Stimulated activated naive CD4-positive, alpha-beta T cell treated with Interleukin-2 at 50 U/mL for 16 hours (primary cell): ENCODE results near the gene PNPLA7.
"Not testable (repeated sequence)": the region's sequence is repeated elsewhere in the genome, so short reads cannot be mapped to it uniquely, and the experiment has no call there.

Experiments used
- DNase-seq: peaks from one replicate; lab custom pipeline; 2025; lab: John Stamatoyannopoulos, UW

Gene PNPLA7

DNA sequence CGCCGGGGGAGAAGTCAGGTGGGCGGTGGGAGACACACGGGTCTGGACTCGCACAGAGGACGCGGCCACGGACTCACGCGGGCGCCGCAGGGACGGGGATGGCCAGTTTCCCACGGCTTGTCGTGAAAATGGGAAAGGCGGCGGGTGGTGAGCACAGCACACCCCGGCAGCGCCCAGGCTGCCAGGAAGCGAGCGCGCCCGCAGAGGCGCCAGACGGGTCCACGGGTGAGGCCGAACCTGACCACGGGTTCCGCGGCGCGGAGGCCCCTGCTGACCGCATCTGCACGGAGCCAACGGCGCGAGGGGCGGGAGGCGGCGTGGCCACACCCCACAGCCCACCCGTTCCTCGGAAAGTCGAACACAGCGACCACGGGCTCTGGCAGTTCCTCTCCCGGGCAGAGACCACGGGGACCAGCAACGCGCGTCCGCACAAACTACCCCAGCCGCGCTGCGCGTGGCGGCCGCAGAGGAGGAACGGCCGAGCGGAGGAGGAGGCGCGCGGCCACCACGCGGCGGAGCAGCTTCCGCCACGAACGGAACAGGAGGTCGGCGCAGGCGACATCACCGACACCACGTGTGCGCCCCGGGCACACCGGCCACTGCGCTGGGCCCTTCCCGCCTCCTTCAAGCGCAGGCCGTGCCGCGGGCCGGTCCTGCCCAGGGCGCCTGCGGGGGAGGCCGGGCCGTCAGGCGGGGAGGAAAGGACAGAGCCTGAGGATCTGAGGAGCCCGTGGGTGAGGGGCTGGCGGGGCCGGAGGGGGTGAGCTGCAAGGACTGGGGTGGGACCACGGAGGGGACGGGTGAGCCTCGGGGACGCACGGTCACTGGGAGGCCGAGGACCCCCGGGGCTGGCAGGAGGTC, 132.8 kb downstream of the PNPLA7 start:
- no peak for DNase-seq

DNA sequence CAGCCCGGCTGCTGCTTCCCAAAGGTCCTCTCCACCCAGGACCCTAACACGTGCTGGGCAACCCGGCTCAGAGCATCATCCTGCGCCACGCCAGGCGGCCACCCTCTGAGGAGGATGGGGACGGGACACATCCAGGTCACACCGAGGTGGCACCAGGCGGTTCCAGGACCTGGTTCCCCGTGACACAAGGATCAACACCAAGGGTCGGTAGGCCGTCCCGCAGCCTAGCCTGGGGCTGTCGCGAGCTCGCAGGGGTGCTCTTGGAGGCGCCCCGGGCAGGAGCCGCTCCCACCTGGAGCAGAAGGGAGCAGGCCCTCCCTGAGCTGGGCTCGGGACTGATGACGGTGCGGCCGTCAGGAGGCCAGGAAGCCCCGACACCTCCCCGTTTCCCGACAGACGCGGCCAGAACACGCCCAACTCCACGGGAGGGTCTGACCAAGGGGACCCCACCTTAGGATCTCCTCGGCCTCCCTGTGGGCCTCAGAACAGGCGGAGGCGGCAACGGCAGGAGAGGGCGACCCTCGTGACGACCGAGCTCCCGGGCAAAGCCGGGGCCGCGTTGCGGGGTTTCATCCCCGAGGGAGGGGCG, 133.5 kb downstream of the PNPLA7 start:
- no peak for DNase-seq

DNA sequence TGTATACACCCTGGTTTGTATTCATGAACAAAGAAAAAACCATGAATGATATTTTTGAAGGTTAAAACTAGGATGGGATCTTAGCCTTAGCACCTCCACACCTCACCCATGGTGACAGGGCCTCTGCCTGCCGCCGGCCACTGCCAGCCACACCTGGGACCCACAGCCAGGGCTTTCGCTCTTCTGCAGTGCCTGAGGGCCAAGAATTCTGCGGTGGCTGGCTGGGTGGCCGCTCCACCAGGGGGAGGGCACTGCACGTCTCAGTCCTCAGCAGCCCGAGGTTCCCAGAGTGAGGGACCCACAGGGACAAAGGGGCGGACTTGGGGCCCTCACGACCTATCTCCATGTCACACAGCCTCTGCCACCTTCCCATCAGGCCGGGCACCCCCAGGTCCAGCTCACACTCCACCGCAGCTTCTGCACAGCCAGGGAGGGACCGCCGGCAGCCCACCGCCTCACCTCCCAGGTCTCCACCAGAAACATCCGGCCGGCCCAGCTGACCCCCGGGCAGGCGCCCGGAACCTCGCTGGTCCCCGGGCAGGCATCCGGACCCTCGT, 134.1 kb downstream of the PNPLA7 start:
- no peak for DNase-seq

DNA sequence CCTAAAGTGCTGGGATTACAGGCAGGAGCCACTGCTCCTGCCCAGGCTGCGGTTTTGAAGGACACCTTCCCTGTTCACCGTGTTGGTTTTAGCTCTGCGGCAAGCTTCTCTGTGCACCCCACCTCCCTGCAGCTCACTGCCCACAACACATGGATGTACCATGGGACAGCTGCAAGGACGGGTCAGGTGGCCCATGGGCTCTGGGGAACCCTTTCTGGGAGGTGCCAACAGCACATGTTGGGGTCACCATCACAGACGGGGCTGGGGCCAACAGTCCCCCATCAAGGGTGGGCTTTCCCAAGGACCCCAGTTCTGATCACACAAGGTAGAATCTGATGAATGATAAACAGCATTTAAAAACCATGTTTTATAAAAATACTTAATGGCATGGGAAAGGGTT, 134.8 kb downstream of the PNPLA7 start:
- no peak for DNase-seq

DNA sequence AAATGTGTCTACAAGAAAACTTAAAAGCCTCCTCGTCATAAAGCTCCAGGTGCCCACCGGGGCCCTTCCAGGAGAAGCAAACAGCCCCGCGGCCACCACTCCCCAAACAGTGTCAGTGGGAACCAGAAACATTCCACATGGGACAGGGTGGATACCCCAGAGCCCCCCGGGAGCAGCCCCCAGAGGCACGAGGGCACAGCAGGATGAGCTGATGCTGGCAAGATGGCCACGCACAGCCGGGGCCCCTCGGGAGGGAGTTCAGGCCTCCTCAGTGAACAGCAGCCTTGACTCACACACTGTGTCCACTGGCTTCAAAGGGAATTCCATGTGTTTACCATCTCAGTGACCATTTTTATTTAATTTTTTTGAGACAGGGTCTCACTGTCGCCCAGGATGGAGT, 137.8 kb downstream of the PNPLA7 start:
- DNase-seq: no peak

DNA sequence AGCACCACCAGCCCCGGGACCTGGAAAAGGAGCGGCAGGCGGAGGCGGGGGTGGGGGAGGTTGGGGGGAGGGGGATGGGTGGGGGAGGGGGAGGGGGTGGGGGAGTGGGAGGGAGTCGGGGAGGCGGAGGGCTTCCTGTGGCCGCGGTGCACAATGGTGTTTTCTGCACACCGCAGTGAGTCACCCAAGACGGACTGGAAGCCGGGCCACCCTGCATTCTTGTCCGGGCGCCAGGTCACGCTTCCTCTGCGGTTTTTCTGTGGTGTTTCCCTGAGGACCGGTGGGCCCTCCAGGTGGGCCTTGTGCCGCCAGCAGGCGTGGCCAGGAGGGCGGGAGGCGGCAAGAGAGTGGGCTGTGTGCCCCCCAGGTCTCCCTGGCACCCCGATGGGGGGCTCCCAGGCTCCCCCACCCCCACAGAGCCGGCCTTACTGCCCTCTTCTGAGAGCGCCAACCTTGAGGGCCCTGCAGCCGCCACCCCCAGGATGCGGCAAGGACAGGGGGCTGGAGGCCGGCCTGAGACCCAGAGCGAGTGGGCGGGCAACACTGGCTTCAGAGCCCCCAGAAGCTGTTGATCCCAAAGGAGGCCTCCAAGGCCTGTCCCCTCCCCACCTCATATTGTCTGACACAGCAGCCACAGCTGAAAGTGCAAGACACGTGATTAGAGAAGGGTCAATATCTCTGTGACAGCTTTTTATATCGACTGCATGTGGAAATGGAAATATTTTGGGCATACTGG, 138.4 kb downstream of the PNPLA7 start:
- peak; percentile 20 for DNase-seq

DNA sequence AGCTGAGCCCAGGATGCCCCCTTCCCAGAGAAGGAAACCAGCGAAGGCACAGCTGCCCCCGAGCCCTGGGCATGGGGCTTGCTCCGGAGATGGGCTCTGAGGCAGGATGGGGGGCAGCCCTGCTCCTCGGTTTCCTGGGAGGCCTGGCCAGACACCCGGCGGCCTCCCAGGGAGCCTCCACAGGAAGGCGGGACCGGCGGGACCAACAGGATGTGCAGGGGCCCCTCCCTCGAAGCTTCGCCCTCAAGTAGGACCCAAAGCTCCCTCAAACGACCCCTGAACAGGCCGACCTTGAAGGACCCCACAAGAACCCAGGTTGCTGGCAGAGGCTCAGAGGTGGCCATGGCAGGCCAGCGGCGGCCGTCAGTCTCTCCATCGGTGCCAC, 138.9 kb downstream of the PNPLA7 start:
- no peak for DNase-seq

DNA sequence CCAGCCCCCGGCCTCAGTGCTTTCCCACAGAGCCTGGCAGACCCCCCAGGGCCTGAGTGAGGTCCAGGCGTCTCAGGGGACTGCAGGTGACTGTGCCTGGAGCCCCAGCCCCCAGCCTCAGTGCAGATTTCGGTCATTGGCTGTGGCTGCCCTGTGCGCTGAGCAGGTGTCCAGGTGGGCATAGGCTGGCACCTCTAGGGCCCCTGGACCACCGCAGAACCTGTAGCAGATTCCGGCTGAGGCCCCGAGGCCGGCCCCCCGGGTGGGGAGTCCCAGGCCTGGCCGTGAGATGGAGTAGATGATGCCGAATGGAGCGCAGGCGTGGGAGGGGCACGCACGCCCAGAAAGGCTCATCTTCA, 139.3 kb downstream of the PNPLA7 start:
- no peak for DNase-seq

DNA sequence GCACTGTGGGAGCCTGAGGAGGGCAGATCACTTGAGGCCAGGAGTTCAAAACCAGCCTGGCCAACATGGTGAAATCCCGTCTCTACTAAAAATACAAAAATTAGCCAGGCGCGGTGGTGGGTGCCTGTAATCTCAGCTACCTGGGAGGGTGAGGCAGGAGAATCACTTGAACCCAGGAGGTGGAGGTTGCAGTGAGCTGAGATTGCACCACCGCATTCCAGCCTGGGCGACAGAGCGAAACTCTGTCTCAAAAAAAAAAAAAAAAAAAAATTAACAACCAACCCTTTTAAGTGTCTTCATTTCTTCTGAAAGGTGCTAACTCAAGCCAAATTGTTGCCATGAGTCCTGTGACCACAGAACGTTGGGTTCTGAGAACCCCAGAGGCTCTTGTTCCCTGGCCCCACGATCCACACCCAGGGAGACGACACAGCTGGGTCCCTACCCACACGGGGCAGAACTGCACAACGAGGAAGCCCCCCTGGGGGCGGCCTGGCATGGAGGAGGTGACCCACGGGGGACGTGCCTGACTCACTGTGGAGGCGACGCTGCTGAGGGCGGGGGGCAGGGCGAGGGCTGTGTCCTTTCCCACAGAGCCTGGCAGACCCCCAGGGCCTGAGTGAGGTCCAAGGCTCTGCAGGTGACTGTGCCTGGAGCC, 139.8 kb downstream of the PNPLA7 start:
- not testable (repeated sequence) for DNase-seq
